Thyroid gland (tissue), 4 donors: Measurements from ENCODE around the gene PABPC3.

Source experiments
- CTCF ChIP-seq, 6 experiments: fragments of 200-600 bp in 3 of 6; fragments of 450-650 bp in 3 of 6; sonication (generic) in 3 of 6; IDR thresholded peaks; one replicate each; pipeline ENCODE4 v1.5.1; 2016 to 2019; ENCODE audit warnings: antibody characterized with exemption in 6 of 6, mild to moderate bottlenecking in 2 of 6, inconsistent platforms in 1 of 6, moderate library complexity in 1 of 6
- POLR2A ChIP-seq, 2 donors: fragments of 450-650 bp; IDR thresholded peaks; one replicate each; pipeline ENCODE4 v1.6.1; 2017; ENCODE audit warnings: antibody characterized with exemption in 2 of 2, mild to moderate bottlenecking in 2 of 2, moderate library complexity in 1 of 2

GRCh38 chr13:25132751-25133390 lies 36.9 kb downstream of the PABPC3 start:
- TF ChIP-seq CTCF (IDR thresholded peaks at IDR 0.05) (no peak), POLR2A (IDR thresholded peaks at IDR 0.05) (no peak)
